Measurements from ENCODE around the gene NTN4.

DNA sequence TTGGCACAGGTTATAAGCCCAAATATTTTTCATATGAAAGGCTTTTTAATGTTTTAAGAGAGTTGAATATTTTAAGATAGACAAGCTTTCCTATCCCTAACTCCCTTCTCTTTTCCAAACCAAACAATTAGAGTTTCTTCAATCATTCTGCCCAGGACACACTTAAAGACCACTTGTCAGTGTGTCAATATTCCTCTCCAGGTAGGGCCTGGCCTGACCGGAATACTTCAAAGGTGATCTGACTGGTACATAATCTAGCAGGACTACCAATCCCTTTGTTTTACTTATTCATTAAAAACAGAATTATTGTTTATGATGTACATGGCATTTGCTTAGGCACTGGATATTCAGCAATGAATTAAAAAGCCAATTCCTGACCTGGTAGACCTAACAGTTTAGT, 44.0 kb upstream of the NTN4 start:
- TF ChIP-seq POLR2A (IDR thresholded peaks at IDR 0.05; ENCODE audit: low read depth, low read length), result no peak
- TF ChIP-seq TAF1 (IDR thresholded peaks at IDR 0.05; ENCODE audit: borderline replicate concordance, low read depth, low read length), result no peak

All from GM12892 (cell line).